ENCODE data around the gene CNTN5. TPM values are rescaled to one million over a fixed set of nuclear protein-coding genes. Genes with fewer than 3 reads are reported as not detected.

The CNTN5 gene
- total RNA-seq, 1 donor from 2014 or later: 0.17 TPM

DNA sequence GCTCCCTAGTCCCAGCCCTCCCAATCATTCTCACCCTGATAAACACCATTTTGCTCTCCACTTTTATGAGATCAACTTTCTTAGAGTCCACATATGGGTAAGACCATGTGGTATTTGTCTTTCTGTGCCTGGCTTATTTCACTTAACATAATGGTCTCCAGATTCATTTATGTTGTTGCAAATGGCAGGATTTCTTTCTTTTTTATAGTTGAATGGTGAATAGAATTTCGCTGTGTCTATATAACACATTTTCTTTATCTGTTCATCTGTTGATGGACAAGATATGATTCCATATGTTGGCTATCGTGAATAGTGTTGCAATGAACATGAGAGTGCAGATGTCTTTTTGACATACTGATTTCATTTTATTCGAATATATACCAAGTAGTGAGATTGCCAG lies 1298.9 kb downstream of the CNTN5 start:
- DNase-seq (ENCODE audit: low spot score): no peak

DNA sequence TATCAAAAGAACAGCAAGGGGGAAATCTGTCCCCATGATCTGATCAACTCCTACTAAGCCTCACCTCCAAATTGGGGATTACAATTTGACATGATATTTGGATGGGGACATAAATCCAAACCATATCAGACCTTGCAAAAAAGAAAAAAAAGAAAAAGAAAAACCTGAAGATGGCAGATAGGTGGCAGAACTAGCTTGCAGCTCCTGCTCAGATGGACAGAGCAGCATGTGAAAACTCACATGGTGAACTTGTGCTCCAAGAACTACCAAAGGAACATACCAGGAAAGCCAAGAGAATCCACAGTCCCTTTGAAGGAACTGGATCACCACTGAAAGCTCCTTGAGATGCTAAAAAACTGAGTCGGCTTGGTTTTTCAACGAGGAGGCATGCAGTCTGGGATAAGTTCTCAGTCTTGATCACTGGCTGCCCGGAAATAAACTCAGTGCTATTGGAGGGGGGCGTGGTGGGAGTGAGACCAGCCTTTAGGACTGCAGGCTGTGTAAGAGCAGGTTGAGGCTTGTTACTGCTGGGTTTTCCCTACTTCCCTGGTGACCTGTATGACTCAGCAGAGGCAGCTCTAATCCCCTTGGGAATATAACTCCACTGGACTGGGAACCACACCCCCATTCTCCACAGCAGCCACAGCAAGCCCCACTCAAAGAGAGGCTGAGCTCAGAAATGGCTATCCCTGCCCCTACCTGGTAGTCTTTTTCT lies 1308.0 kb downstream of the CNTN5 start:
- DNase-seq (ENCODE audit: low spot score): no peak

DNA sequence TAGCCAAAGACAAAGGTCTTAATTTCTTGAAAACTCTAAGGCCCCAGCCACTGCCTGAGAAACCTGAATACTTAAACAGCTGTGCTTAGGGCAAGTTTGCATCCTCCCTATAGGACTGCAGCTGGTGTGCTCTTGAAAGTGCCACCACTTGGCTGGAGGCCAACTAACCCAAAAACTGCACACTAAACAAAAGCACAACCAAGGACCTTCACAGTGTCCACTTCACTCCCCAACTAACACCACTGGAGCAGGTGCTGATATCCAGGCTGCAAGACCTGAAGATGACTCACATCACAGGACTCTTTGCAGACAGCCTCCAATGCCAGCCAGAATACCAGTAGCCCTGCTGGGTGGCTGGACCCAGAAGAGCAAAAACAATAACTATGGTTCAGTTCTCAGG lies 1308.6 kb downstream of the CNTN5 start:
- DNase-seq (ENCODE audit: low spot score): no peak

DNA sequence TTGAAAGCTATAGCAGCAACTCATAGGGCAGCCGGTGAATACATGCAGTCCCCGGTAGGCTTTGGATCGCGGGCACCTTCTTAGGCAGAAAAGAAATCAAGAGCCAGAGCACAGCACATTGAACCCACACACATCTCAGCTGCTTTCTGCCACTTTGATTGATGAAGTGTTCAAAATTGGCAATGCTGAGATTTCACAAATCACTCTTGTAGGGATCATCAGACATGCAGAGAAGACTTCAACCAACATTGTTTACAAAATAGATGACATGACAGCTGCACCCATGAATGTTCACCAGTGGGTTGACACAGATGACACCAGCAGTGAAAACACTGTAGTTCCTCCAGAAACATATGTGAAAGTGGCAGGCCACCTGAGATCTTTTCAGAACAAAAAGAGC lies 1316.1 kb downstream of the CNTN5 start:
- no peak for DNase-seq (ENCODE audit: low spot score)

DNA sequence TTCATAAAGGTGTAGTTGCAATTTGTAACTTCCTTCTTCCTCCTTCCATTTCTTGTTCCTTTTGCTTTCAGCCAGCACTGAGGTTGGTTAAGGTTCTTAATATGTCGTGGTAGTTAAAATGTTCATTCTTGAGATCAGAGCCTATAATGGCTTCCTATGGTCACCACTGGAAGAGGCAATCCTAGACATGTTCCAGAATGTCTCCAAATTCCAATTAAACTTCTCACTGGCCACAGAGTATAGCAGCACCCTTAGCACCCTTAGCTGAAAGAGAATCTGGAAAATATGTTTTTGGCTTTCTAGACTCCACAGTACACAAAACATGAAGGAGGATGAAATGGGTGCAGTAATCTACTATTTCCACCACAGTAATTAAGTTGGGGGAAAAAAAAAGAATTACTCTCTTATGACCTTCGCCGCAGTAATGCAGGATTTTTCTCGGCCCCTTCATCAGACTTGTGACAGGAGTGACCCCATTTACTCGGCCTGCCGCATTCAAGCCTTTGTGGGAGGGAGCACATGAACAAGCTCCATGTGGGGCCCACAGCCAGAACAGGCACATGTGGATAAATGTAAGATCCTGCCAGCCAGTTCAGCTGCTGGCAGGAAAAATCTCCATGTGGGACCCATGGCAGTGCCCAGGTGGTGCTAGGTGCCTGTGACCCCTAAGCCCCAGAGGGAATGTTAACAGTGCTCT lies 1317.5 kb downstream of the CNTN5 start:
- no peak for DNase-seq (ENCODE audit: low spot score)

DNA sequence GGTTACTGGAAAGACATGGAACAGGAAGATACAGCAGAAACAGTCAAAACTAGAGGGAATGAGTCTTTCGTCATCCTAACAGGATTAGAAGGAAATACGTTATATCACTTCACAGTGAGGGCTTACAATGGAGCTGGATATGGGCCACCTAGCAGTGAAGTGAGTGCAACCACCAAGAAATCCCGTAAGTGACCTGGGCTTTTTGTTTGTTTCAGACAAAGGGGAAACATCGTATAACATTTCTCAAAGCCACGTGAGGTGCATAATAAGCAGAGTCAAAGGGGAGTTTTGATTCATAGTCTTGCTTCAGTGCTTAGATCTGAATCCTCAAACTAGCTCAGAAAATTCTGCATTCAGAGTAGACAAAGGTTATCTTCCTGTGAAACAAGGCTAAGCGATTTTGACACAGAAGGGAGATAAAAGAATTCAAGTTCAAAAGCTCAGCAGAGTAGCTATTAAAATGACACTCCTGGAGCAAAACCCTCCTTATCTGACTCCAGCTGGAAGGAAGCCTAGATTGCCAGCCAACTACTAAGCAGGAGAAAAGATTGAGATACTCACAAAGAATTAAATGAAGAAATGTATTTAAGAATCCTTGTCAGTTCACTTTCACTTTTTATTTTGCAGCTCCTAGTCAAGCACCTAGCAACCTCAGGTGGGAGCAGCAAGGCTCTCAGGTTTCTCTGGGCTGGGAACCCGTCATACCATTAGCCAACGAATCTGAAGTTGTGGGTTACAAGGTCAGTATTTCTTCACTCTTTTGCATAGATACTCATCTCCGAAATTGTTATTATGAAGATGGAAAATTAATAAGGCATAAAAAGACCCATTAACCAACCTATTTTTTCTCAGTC lies 1319.9 kb downstream of the CNTN5 start:
- no peak for DNase-seq (ENCODE audit: low spot score)

DNA sequence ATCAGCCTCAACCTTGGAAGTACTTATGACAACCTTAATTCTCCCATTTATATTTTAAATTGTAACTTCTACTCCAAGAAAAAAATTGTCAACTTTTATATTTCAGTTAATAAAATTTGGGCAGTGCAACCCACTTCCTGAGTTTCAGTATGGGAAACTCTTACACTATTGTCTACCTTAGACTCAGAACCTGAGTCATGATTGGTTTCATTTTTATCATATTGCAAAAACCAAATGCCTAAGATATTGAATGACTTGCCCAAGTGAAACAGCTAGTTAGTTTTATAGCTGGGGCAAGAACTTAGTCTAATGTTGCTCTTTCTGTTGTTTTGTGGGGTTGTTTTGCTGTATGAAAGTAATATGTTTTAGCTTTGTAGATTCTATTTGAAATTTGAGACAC lies 1332.3 kb downstream of the CNTN5 start:
- no peak for DNase-seq (ENCODE audit: low spot score)

DNA sequence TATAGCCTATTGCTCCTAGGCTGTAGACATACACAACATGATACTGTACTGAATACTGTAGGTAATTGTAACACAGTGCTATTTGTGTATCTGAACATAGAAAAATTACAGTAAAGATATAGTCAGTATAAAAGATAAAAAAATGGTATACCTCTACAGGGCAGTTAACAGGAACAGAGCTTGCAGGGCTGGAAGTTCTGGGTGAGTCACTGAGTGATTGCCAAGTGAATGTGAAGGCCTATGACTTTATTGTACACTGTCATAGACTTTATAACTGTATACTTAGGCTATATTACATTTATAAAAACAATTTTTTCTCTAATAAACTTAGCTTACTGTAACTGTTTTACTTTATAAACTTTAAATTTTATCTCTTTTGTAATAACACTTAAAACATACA lies 1334.0 kb downstream of the CNTN5 start:
- no peak for DNase-seq (ENCODE audit: low spot score)

DNA sequence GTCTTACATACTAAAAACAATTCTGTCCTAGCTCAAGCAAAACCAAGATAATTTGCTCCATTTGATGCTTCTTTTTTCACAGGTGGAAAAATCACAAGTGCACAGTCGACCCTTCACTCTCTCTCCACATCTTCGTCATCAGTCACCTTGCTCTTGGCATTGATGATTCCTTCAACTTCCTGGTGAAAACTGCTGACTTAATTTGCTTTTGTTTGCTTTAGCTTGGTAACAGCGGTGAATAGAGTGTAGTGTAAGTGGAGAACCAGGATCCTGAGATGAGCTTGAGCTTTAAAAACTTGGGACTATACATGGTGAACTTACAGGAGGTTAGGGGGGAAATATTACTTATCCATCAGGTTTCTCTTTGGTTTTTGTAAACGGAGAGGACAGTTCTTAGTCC lies 1335.3 kb downstream of the CNTN5 start:
- DNase-seq (ENCODE audit: low spot score): no peak

DNA sequence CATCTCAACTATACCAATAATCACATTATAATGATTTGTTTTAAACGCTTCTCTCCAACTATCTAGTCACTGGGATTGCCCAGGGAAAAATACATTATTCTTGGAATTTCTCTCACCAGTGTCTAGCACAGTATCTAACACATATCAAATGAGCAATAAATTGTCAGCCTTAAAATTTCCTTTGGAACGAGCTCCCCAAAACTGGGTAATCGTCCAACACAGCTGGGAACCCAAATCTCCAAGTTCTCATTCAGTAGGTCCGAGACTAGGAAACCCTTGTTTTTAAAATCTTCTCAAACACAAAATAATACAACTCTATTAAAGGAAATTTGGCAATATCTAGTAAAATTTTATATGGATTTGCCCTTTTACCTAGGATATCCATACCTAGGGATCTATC lies 1338.5 kb downstream of the CNTN5 start:
- DNase-seq (ENCODE audit: low spot score): no peak

DNA sequence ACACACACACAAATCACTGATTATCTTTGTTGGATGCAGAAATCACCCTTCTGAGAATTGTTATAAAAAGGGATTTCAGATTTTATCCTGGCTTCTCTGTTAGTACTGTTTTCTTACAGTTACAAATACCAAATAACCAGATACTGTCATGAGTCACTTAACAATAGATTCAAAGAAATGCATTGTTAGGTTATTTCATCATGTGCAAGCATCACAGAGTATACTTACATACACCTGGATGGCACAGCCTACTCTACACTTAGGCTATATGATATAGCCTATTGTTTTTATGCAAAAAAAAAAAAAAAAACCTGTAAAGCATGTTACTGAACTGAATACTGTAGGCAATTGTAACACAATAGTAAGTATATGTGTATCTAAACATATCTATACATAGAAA lies 1347.1 kb downstream of the CNTN5 start:
- no peak for DNase-seq (ENCODE audit: low spot score)

DNA sequence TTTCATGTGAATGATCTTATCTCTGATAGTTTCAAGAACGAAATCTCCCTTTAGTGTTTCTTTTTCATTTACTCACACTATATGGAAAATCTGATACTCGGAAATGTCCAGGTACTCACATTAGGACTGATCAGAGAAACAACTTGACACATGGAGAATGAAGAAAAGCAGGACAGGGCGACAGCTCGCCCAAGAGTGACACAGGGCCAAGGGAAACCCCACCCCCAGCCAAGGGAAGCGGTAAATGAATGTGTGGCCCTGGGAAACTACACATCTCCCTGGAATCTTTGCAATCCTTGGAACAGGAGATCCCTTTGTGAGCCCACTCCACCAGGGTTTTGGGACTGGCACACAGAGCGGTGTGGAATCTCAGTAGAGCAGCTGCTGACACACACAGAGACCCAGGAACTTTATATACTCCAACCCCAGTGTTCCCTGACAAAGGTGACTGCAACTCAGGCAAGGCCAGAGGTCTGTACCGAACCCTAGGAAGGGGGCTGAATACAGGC lies 1362.7 kb downstream of the CNTN5 start:
- DNase-seq (ENCODE audit: low spot score): no peak

DNA sequence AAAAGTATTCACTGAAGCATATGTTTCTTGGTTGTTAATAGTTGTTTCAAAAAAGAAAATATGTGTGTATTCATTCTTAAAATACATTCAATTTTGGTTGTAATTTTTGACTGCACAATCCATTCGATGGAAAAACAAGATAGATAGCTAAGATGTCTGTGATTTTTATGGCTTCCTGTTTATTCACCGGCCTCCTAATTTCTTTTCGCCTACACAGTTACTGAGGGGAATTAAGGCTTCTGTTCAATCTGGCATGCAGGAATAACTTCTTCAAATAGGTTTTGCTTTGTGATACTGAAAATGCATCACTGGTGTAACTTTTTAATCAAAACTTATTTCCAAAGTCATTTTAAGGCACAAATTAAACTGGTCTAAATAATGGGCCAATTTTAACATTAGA lies 1375.5 kb downstream of the CNTN5 start:
- DNase-seq (ENCODE audit: low spot score): no peak

DNA sequence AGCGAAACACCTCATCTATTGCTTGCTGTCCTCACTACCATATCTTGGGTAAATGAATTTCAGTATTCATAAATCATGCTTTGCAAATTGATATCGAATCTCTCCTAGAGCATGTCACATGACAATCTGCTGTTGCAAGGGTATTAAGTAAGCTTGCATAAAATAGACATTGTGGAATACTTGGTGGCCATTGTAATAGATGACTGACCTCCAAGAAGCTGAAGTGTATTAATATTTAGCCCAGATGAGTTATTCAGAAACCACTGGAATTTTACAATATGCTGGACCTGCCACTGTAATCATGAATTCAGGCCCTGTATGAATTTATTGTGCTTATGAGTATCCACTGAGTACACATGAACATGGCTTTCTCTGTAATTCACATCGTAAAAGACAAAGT lies 1376.7 kb downstream of the CNTN5 start:
- no peak for DNase-seq (ENCODE audit: low spot score)

DNA sequence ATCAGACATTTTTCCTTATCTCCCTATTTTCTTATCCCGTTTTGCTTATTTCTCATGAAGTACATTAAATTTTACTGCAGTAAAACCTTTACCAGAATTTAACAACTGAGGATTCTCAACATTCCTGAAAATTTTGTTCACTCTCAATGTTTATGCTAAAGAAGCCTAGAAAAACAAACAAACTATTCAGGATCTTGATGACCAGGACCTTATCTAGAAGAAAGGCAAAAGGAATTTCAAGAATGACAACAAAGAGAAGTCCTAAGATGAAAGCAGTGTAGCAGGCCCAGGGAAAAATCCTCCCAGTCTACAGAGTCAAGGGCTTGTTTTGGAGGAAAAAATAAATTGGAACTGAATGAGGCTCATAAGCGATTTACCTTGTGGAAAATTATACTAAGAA lies 1383.1 kb downstream of the CNTN5 start:
- DNase-seq (ENCODE audit: low spot score): no peak

DNA sequence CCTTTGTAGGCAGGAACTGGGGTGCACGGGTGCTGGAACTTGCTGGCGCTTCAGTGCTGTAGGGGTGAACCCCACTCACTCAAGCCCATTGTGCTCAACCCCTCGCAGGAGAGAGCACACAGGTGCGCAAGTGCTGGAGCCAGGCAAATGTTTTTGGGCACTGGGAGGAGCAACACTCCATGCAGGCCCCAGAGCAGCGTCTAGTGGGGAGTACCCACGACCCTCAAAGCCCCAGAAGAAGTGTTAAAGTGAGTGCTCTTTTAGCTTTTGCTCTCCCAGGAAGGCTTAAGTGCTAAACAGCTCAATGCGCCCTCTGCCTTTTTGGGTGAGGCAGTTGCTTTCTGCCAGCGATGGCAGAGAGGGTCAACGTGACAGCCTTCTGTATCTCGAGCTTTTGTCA lies 1384.2 kb downstream of the CNTN5 start:
- no peak for DNase-seq (ENCODE audit: low spot score)
